Tibial nerve (tissue), 3 donors: Measurements from ENCODE around the gene FUOM.

Experiments
- CTCF ChIP-seq, 5 experiments: fragments of 200-600 bp in 3 of 5; fragments of 450-650 bp in 2 of 5; sonication (generic) in 3 of 5; IDR thresholded peaks; one replicate each; pipeline ENCODE4 v1.5.1; 2016 to 2019; ENCODE audit warnings: antibody characterized with exemption in 5 of 5, mild to moderate bottlenecking in 3 of 5, moderate library complexity in 2 of 5
- POLR2A ChIP-seq, 2 donors: fragments of 450-650 bp; IDR thresholded peaks; one replicate each; pipeline ENCODE4 v1.6.1; 2017; ENCODE audit warnings: antibody characterized with exemption in 2 of 2, mild to moderate bottlenecking in 2 of 2, moderate library complexity in 2 of 2

- TF ChIP-seq POLR2A (IDR thresholded peaks at IDR 0.05): no peak
- no peak for TF ChIP-seq CTCF (IDR thresholded peaks at IDR 0.05)
Observed at GRCh38 chr10:133350950-133351329, 6.9 kb downstream of the FUOM start.
